HG03039 (cell line): ENCODE results near the gene NANS.
"Not testable (repeated sequence)": the region's sequence is repeated elsewhere in the genome, so short reads cannot be mapped to it uniquely, and the experiment has no call there.

Experiments used
- ATAC-seq: cut with Tn5 transposase; IDR thresholded peaks from one replicate; pipeline ENCODE4 v1.9.1; 2021; ENCODE audit warnings: mild to moderate bottlenecking, moderate library complexity; ENCODE audit not compliant: unreplicated experiment

The NANS gene

GRCh38 chr9:98074115-98074990 is 17.8 kb downstream of the NANS start:
- ATAC-seq: no peak

- no peak for ATAC-seq
Observed at GRCh38 chr9:98075332-98075805, 18.8 kb downstream of the NANS start.

- not testable (repeated sequence) for ATAC-seq
Observed at GRCh38 chr9:98076514-98076890, 20.0 kb downstream of the NANS start.

- no peak for ATAC-seq
Observed at GRCh38 chr9:98078895-98079294, 22.4 kb downstream of the NANS start.

- ATAC-seq: no peak
Observed at GRCh38 chr9:98080326-98080725, 23.8 kb downstream of the NANS start.

GRCh38 chr9:98080780-98081179 is 24.2 kb downstream of the NANS start:
- no peak for ATAC-seq

- no peak for ATAC-seq
Observed at GRCh38 chr9:98081477-98082219, 25.1 kb downstream of the NANS start.

- no peak for ATAC-seq
Observed at GRCh38 chr9:98083061-98083501, 26.5 kb downstream of the NANS start.

GRCh38 chr9:98083566-98084183 is 27.1 kb downstream of the NANS start:
- ATAC-seq: no peak

GRCh38 chr9:98084396-98084795 is 27.9 kb downstream of the NANS start:
- ATAC-seq: no peak

- no peak for ATAC-seq
Observed at GRCh38 chr9:98085058-98085457, 28.5 kb downstream of the NANS start.

GRCh38 chr9:98085944-98086343 is 29.4 kb downstream of the NANS start:
- ATAC-seq: no peak

- ATAC-seq: no peak
Observed at GRCh38 chr9:98086461-98086860, 29.9 kb downstream of the NANS start.

- ATAC-seq: no peak
Observed at GRCh38 chr9:98087420-98088354, 31.2 kb downstream of the NANS start.

- ATAC-seq: not testable (repeated sequence)
Observed at GRCh38 chr9:98090674-98091073, 34.1 kb downstream of the NANS start.

GRCh38 chr9:98091735-98092612 is 35.4 kb downstream of the NANS start:
- ATAC-seq: no peak

- ATAC-seq: no peak
Observed at GRCh38 chr9:98092613-98092931, 36.0 kb downstream of the NANS start.

- ATAC-seq: no peak
Observed at GRCh38 chr9:98094316-98094715, 37.8 kb downstream of the NANS start.

GRCh38 chr9:98094851-98095250 is 38.3 kb downstream of the NANS start:
- ATAC-seq: no peak

- no peak for ATAC-seq
Observed at GRCh38 chr9:98095401-98095800, 38.9 kb downstream of the NANS start.
